Endothelial cell of umbilical vein (primary cell): ENCODE measurements around the gene ZSWIM7. TPM values are rescaled to one million over a fixed set of nuclear protein-coding genes. Genes with fewer than 3 reads are reported as not detected.

Experiments used
- BruUV-seq: library from RNA; stranded (reverse); fragments of 400-500 nt; replicated peaks from 2 replicates; lab custom pipeline; 2021; lab: Mats Ljungman, UMichigan
- CTCF ChIA-PET: fragments of 300-600, 350-600 bp; sonication (Branson Sonifier 250); formaldehyde crosslinking; loops from one replicate; lab custom pipeline; 2021; ENCODE audit warnings: antibody characterized with exemption, inconsistent platforms; lab: Charles Lee
- POLR2A ChIA-PET: fragments of 300-600, 350-600 bp; sonication (Branson Sonifier 250); formaldehyde crosslinking; loops from one replicate; lab custom pipeline; 2021; ENCODE audit warnings: antibody characterized with exemption, inconsistent platforms; lab: Charles Lee
- DNase-seq: peaks from one replicate; pipeline ENCODE4 v3.0.0-alpha.2; 2011; ENCODE audit warnings: low read depth, low spot score
- FAIRE-seq: peaks from 2 replicates; lab custom pipeline; 2011; peaks lifted over from hg19 to GRCh38; lab: Jason Lieb, UNC
- H2AFZ ChIP-seq: 2 replicates; pipeline ENCODE4 v1.6.0; 2012; ENCODE audit warnings: low read depth, low read length, control low read depth, inconsistent platforms
- H3K27ac ChIP-seq: 2 replicates; pipeline ENCODE4 v1.5.1; 2011; ENCODE audit warnings: low read depth, mild to moderate bottlenecking, control low read depth, low read length, moderate library complexity; ENCODE audit not compliant: insufficient read depth
- H3K27me3 ChIP-seq, 2 experiments: 2 replicates each; pipeline versions ENCODE4 v1.6.0 to v1.6.1; 2011; ENCODE audit warnings: low read length in 2 of 2, mixed read lengths in 1 of 2; ENCODE audit not compliant: control insufficient read depth in 2 of 2, insufficient read depth in 2 of 2
- H3K36me3 ChIP-seq, 2 experiments: 2 replicates in 1 of 2; 3 replicates in 1 of 2; pipeline ENCODE4 v1.5.1; 2011; ENCODE audit warnings: low read length in 2 of 2, mild to moderate bottlenecking in 1 of 2, moderate library complexity in 1 of 2; ENCODE audit not compliant: control insufficient read depth in 2 of 2, insufficient read depth in 2 of 2; ENCODE audit errors: extremely low read depth in 1 of 2
- H3K4me1 ChIP-seq: 3 replicates; pipeline ENCODE4 v1.5.1; 2011; ENCODE audit warnings: mild to moderate bottlenecking, low read length; ENCODE audit not compliant: control insufficient read depth, insufficient read depth; ENCODE audit errors: extremely low read depth
- H3K4me2 ChIP-seq: 2 replicates; pipeline ENCODE4 v1.6.1; 2011; ENCODE audit warnings: low read length, control low read depth, mixed read lengths; ENCODE audit not compliant: insufficient read depth
- H3K4me3 ChIP-seq, 3 experiments: fragments of 200-600 bp in 1 of 3; sonication (generic), shearing (Covaris generic) in 1 of 3; replicated peaks in 1 of 3; 2 replicates each; pipeline ENCODE4 v1.5.1; 2011 to 2016; ENCODE audit warnings: control low read depth in 3 of 3, low read length in 3 of 3, mild to moderate bottlenecking in 2 of 3, inconsistent platforms in 1 of 3, low read depth in 1 of 3, moderate library complexity in 1 of 3; ENCODE audit not compliant: insufficient read depth in 1 of 3
- H3K79me2 ChIP-seq: 2 replicates; pipeline ENCODE4 v1.6.0; 2012; ENCODE audit warnings: low read length, inconsistent platforms; ENCODE audit not compliant: control insufficient read depth, insufficient read depth
- H3K9ac ChIP-seq: replicated peaks from 2 replicates; pipeline ENCODE3; 2011; ENCODE audit warnings: low read length, control low read depth; ENCODE audit not compliant: insufficient read depth; ENCODE audit errors: extremely low read depth
- H3K9me1 ChIP-seq: replicated peaks from 3 replicates; pipeline ENCODE4 v1.6.0; 2011; ENCODE audit warnings: mild to moderate bottlenecking, low read length; ENCODE audit not compliant: control insufficient read depth, insufficient read depth; ENCODE audit errors: extremely low read depth
- H3K9me3 ChIP-seq: replicated peaks from 2 replicates; pipeline ENCODE4 v1.5.1; 2012; ENCODE audit warnings: low read length, inconsistent platforms; ENCODE audit not compliant: control insufficient read depth, insufficient read depth
- H4K20me1 ChIP-seq: replicated peaks from 2 replicates; pipeline ENCODE3; 2011; ENCODE audit warnings: mild to moderate bottlenecking, low read length; ENCODE audit not compliant: control insufficient read depth, insufficient read depth; ENCODE audit errors: extremely low read depth
- EZH2 ChIP-seq: IDR thresholded peaks from 2 replicates; pipeline ENCODE4 v1.6.1; 2012; ENCODE audit warnings: borderline replicate concordance, low read depth, mild to moderate bottlenecking, moderate library complexity, low read length, inconsistent platforms; ENCODE audit not compliant: severe bottlenecking
- FOS ChIP-seq: IDR thresholded peaks from 2 replicates; pipeline ENCODE4 v1.6.1; 2011; ENCODE audit warnings: mild to moderate bottlenecking, low read length, moderate library complexity, borderline replicate concordance; ENCODE audit not compliant: insufficient read depth
- GATA2 ChIP-seq: IDR thresholded peaks from 2 replicates; pipeline ENCODE4 v1.7.0; 2011; ENCODE audit warnings: low read depth, mild to moderate bottlenecking, moderate library complexity, mixed read lengths, low read length; ENCODE audit not compliant: insufficient read length, insufficient read depth
- JUN ChIP-seq: IDR thresholded peaks from 2 replicates; pipeline ENCODE4 v1.6.1; 2011; ENCODE audit warnings: borderline replicate concordance, low read depth; ENCODE audit not compliant: insufficient read length, insufficient read depth
- MAX ChIP-seq: IDR thresholded peaks from 2 replicates; pipeline ENCODE4 v1.6.1; 2011; ENCODE audit not compliant: insufficient read depth, insufficient read length
- MYC ChIP-seq: IDR thresholded peaks from one replicate; pipeline ENCODE4 v1.6.1; 2011; ENCODE audit warnings: mild to moderate bottlenecking, low read depth, low read length
- POLR2A ChIP-seq: IDR thresholded peaks from 2 replicates; pipeline ENCODE4 v1.6.1; 2012; ENCODE audit warnings: low read depth, mild to moderate bottlenecking, control low read depth, low read length
- POLR2AphosphoS5 ChIP-seq: IDR thresholded peaks from 2 replicates; pipeline ENCODE4 v1.6.1; 2012; ENCODE audit warnings: low read depth, mild to moderate bottlenecking, control low read depth, low read length, moderate library complexity; ENCODE audit not compliant: insufficient read depth
- dilution Hi-C: fragments of 300-500 bp; cut with MboI; formaldehyde crosslinking; loops from one replicate; pipeline ENCODE4 v1.15.0; 2019; ENCODE audit warnings: low sequenced_read_pairs; ENCODE audit not compliant: extremely low pct_ligation_motif_present
- intact Hi-C: fragments of 100-400 bp; cut with micrococcal nuclease; formaldehyde crosslinking; loops from one replicate; pipeline ENCODE4 v1.10.0; 2022
- polyA plus RNA-seq, 4 experiments: library from polyadenylated mRNA; depleted of rRNA in 3 of 4; stranded (reverse) in 3 of 4; unstranded in 1 of 4; fragments of >200 nt; gene quantifications; 2 replicates each; pipeline versions ENCODE4 v1.2.1 to v1.2.3, GENCODE V29; 2011 to 2012; ENCODE audit warnings: missing spikeins in 1 of 4
- total RNA-seq: library from RNA; stranded (reverse); gene quantifications from 2 replicates; pipeline ENCODE4 v1.2.3, GENCODE V29; 2021
- TF ChIP-seq, protein P1 (sequence below), 2 donors: IDR thresholded peaks; 1 replicate in 1 of 2; 2 replicates in 1 of 2; pipeline ENCODE4 v1.5.1; 2011; ENCODE audit warnings: low read length in 2 of 2, mild to moderate bottlenecking in 2 of 2, moderate library complexity in 2 of 2, control low read depth in 1 of 2, inconsistent platforms in 1 of 2, low read depth in 1 of 2; ENCODE audit not compliant: insufficient read depth in 1 of 2; ENCODE audit errors: extremely low read depth in 1 of 2

ZSWIM7 gene
- total and polyA plus RNA-seq, 2 donors (not counting 3 experiments of a cell fraction or from before 2014, with no cell fraction given), result 18.0 to 33.8 TPM

DNA sequence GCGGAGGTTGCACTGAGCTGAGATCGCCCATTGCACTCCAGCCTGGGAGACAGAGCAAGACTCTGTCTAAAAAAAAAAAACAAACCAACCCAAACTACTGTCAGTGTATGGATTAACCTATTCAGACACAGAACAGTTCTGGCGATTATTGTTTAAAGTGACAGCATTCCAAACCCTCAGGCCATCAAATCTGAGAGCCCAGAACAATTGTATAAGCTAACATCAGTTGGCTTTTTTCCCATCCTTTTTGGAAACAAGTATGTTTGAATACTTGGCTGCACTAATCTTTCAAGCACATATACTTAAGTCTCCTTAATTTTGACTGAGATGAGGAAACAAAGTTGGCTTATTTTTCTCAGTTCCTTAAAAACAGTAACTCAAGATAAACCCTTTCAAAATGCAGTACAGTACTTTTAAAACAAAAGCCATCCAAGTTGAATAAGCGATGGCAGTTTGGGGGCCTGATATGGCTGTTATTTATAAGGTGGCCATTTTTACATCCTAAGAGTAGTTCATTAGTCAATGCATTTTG is 1.4 kb downstream of the ZSWIM7 start:
- peaks cover 30% of the 10 kb centered on the region for H3K79me2 ChIP-seq
- H2AFZ ChIP-seq, result no peak overlapping the region
- H3K4me3 ChIP-seq, result no peak overlapping the region
- peak overlapping the region; percentile 91 for H3K9ac ChIP-seq
- no peaks in the 10 kb centered on the region for H3K27me3 ChIP-seq
- no peaks in the 10 kb centered on the region for H3K9me3 ChIP-seq
- ChIA-PET CTCF (interaction anchor here (0.8 to 6.8 kb wide), 9 partner anchors 16 to 495 kb away, joined by 3 to 133 read pairs (median 5); partner anchors contain the start of gene ADORA2B), POLR2A (no interaction called here)
- H3K9me1 ChIP-seq, result no peaks in the 10 kb centered on the region
- TF ChIP-seq, protein P1, sequence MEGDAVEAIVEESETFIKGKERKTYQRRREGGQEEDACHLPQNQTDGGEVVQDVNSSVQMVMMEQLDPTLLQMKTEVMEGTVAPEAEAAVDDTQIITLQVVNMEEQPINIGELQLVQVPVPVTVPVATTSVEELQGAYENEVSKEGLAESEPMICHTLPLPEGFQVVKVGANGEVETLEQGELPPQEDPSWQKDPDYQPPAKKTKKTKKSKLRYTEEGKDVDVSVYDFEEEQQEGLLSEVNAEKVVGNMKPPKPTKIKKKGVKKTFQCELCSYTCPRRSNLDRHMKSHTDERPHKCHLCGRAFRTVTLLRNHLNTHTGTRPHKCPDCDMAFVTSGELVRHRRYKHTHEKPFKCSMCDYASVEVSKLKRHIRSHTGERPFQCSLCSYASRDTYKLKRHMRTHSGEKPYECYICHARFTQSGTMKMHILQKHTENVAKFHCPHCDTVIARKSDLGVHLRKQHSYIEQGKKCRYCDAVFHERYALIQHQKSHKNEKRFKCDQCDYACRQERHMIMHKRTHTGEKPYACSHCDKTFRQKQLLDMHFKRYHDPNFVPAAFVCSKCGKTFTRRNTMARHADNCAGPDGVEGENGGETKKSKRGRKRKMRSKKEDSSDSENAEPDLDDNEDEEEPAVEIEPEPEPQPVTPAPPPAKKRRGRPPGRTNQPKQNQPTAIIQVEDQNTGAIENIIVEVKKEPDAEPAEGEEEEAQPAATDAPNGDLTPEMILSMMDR (IDR thresholded peaks at IDR 0.05; ENCODE audit: extremely low read depth in 1 of 2, insufficient read depth in 1 of 2, low read depth in 1 of 2, low read length in 2 of 2), result no peak
- peaks cover 0 to 15% of the 10 kb centered on the region in 2 experiments for H3K36me3 ChIP-seq
- H3K27ac ChIP-seq, result no peak overlapping the region
- FAIRE-seq (no peak), DNase-seq (no peak)
- dilution Hi-C loops (no loop called here), intact Hi-C loops (loop anchor here (1.0 to 2.0 kb wide), 4 partner anchors 39 to 741 kb away; partner anchors contain the start of gene ADORA2B)
- H3K4me1 ChIP-seq, result peaks cover 20% of the 10 kb centered on the region
- BruUV-seq, result no TSS peak
- no peaks in the 10 kb centered on the region for H4K20me1 ChIP-seq
- peak overlapping the region; percentile 89 for H3K4me2 ChIP-seq

- H3K36me3 ChIP-seq, result peaks cover 0 to 1% of the 10 kb centered on the region in 2 experiments
- no peaks in the 10 kb centered on the region for H3K9me3 ChIP-seq
- no peaks in the 10 kb centered on the region for H3K9me1 ChIP-seq
- H3K27me3 ChIP-seq, result no peaks in the 10 kb centered on the region
- no peak overlapping the region for H3K4me2 ChIP-seq
- H3K4me3 ChIP-seq, result no peak overlapping the region
- no peak overlapping the region for H3K9ac ChIP-seq
- CTCF ChIA-PET, result interaction anchor here (3.8 to 6.8 kb wide), 2 partner anchors 51 to 168 kb away, joined by 20 to 133 read pairs; partner anchors contain the start of gene ADORA2B
- no peak overlapping the region for H2AFZ ChIP-seq
- FAIRE-seq (no peak), DNase-seq (no peak)
- TF ChIP-seq GATA2, result no peak
- no peak for TF ChIP-seq POLR2A
- TF ChIP-seq MYC, result no peak
- no peak for TF ChIP-seq FOS
- TF ChIP-seq EZH2, result no peak
- TF ChIP-seq JUN, result no peak
- no peak for TF ChIP-seq MAX
- TF ChIP-seq POLR2AphosphoS5, result no peak
- TF ChIP-seq, protein P1 (IDR thresholded peaks at IDR 0.05; ENCODE audit: extremely low read depth in 1 of 2, insufficient read depth in 1 of 2, low read depth in 1 of 2, low read length in 2 of 2), result no peak
- H3K27ac ChIP-seq, result no peak overlapping the region
- BruUV-seq, result no TSS peak
- dilution Hi-C loops (no loop called here), intact Hi-C loops (no loop called here)
- H3K79me2 ChIP-seq, result peaks cover 14% of the 10 kb centered on the region
- H4K20me1 ChIP-seq, result no peaks in the 10 kb centered on the region
- POLR2A ChIA-PET, result no interaction called here
- H3K4me1 ChIP-seq, result peaks cover 15% of the 10 kb centered on the region
Measured at GRCh38 chr17:15996322-15996721, 3.2 kb downstream of the ZSWIM7 start.
